HG03575 (cell line): ENCODE results near the gene ALPL.

ENCODE experiments used
- ATAC-seq: cut with Tn5 transposase; IDR thresholded peaks from one replicate; pipeline ENCODE4 v1.9.1; 2021; ENCODE audit not compliant: unreplicated experiment, insufficient number of reproducible peaks, low FRiP score; ENCODE audit errors: extremely low read depth

The ALPL gene

GRCh38 chr1:21621761-21622436, 112.7 kb downstream of the ALPL start:
- no peak for ATAC-seq

DNA sequence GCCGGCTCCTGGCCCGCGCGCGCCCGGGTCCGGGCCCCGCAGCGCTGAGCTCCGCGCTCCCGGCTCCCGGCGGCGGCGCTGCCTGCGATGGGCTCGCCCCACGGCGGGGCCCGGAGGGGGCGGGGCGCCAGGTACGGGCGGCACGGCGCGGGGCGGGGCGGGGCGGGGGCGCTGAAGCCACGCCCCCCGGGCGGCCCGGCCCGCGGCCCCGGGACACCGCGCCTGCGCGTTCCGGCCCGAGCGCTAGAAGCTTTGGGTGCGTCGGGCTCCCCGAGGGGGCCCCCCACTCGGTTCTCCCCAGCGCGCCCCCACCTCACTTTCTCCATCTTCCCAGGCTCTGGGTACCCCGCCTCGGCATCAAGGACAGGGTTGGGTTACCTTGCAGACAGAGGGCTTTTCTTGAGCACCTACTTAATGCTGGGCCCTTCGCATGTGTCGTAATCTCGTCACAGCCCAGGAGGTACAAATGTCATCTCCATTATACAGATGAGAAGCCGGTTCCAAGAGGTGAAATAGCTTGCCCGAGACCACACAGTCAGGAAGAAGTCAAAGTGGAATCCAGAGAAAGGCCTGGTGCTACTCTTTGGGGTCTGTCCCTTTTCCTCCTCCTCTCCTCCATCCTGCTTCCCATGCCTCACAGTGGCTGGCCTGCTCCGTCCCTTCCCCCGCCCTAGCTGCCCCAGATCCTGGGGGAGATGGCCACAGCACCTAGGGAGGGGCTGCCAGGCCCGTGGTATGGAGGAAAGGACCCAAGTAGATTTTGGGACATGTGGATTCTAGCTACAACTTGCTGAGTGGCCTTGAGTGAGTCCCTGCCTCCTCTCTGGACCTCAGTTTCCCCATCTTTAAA, 113.5 kb downstream of the ALPL start:
- no peak for ATAC-seq

DNA sequence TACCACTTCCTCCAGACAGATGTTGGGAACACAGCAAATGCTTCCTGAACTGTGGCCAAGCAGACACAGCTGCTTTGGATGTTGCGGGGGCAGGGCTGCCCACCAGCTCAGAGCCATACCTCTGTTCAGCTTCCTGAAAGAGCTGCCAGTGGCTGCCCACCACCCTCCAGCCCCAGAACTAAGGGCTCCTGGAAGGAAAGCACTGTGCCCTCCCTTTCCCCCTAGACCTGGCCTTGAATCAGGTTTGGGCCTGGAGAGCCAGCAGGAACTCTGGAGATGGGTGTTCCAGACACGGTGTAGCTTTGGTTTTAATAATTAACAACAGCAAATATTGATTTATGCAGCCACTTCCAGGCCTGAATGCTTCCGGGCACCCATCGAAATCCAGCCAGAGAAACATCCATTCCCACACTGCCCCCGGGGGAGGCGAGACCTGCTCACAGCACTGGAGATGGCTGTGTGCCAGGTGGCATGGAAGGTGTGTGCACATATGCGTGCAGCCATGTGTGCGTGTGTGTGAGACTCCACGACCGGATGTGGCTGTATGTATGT, 114.3 kb downstream of the ALPL start:
- ATAC-seq, result no peak

GRCh38 chr1:21624571-21625389, 115.6 kb downstream of the ALPL start:
- no peak for ATAC-seq

- ATAC-seq, result no peak
Observed at GRCh38 chr1:21625390-21626190, 116.4 kb downstream of the ALPL start.

GRCh38 chr1:21626921-21627339, 117.7 kb downstream of the ALPL start:
- ATAC-seq, result no peak
